GM21526 (cell line): Measurements from ENCODE around the gene CD69.
A peak's percentile ranks its signal among the peaks of the same experiment; 100 is the strongest.
"Not testable (repeated sequence)": the region's sequence is repeated elsewhere in the genome, so short reads cannot be mapped to it uniquely, and the experiment has no call there.

Experiments
- ATAC-seq: cut with Tn5 transposase; IDR thresholded peaks from one replicate; pipeline ENCODE4 v1.9.1; 2021; ENCODE audit warnings: moderate library complexity; ENCODE audit not compliant: unreplicated experiment, low FRiP score

Gene CD69

GRCh38 chr12:9751204-9752144 lies 9.2 kb downstream of the CD69 start:
- ATAC-seq, result no peak

DNA sequence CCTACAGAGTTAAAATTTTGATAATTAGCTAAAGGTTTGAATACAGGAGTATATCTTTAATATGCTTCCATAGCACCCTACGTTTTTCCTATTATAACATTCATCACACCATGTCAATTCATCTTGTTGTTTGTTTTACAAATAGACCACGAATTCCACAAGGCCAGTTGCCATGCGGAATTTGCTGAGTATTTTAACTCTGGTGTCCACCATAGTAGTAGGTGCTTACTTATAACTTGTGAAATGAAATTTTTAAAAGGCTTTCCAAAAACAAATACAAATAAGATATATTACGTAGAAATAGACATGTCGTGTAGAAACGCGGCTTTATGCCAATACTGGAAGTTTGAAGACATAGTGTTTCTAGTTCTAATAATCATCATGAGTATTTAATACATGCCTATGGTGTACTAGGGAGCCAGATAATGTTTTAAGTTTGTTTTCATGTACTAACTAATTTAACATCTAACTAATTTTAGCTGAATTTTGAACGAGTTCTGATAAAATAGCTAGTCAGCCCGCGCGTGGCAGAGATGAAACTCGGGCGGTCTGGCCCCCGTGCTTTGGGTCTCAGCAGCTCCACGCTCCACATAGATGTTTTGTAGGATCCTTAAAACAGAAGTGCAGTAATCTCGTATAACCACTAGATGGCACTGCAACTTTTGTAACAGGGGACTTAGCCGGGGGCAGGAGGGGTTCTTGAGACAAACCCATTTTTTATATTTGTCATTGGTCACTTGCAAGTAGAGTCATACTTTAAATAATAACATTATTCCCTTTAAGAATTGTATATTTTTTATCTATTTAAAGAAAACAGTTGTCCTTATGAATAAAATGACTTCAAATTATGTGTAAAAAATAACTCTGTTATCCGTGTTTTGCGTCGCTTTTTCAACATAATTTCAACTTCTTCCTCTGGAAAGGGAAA lies 10.2 kb downstream of the CD69 start:
- ATAC-seq, result peak; percentile 57

- ATAC-seq, result no peak
Measured at GRCh38 chr12:9749640-9750039, 11.1 kb downstream of the CD69 start.

DNA sequence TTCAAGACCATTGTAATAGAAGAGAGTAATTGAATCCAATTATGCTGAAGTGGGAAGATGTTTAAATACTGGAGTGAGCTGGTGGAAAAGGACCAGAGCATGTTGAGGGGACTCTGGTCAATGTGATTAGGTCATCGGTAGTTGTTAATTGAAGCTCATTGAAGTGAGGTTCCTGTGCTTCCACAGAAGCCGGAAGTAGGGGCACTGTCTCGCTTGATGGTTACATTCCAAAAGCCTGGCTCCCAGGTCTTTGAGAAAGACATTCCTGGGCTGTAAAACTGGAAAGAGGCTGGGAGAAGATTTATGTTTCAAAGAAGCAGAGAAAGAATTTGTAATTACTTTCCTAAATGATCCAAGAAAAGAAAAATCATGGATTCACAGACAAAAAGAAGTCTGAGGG lies 15.5 kb downstream of the CD69 start:
- ATAC-seq, result no peak

DNA sequence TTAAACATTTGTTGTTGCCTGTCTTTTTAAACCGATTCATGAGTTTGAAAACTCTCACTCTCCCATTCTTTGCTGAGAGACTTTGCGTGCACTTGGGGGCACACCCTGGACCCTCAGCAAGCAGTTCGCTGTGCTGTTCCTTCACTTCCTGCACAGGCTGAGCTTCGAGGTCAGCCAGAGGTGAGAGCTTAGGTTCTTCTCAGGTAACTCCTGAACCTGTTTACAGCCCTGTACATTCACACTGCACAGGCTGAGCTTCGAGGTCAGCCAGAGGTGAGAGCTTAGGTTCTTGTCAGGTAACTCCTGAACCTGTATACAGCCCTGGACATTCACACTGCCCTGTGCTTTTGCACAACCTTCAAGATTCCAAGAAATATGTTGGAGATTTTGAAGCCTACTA lies 18.0 kb downstream of the CD69 start:
- ATAC-seq, result no peak

DNA sequence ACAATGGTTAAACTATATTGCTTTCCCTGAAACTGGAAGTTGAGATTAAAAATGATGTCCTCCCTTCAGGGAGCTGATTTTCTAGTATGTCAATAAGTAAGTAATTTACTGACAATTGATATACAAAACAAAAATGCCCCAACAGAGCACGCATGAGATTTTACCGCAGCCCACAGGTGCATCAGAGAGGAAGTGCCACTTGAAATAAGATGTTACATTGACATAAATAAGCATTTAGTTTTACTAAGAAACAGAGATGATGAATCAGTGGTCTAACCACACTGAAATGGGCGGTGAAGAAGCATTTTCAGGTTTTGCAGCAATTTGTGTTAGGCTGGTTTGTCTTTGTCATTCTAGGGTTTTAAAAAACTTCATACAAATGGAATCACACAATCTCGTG lies 19.0 kb downstream of the CD69 start:
- peak; percentile 66 for ATAC-seq

- no peak for ATAC-seq
Measured at GRCh38 chr12:9740106-9740750, 20.5 kb downstream of the CD69 start.

GRCh38 chr12:9739404-9740105 lies 21.1 kb downstream of the CD69 start:
- not testable (repeated sequence) for ATAC-seq

- ATAC-seq, result not testable (repeated sequence)
Measured at GRCh38 chr12:9738905-9739304, 21.8 kb downstream of the CD69 start.

- ATAC-seq, result no peak
Measured at GRCh38 chr12:9736936-9737705, 23.6 kb downstream of the CD69 start.

DNA sequence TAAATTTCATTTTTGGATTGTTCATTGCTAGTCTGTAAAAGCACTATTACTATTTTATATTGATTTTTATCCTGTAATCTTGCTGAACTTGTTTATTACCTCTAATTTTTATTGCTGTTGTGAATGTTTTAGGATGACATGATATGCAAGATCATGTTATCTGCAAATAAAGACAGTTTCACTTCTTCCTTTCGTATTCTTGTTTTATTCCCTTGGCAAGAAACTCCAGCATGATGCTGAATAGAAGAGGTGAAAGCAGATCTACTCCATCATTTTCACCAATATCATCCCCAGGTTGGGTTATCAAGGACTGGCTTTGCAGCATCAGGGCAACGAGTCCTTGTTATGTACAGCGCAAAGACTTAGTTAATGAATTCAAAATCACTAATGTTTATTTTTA lies 25.1 kb downstream of the CD69 start:
- no peak for ATAC-seq

DNA sequence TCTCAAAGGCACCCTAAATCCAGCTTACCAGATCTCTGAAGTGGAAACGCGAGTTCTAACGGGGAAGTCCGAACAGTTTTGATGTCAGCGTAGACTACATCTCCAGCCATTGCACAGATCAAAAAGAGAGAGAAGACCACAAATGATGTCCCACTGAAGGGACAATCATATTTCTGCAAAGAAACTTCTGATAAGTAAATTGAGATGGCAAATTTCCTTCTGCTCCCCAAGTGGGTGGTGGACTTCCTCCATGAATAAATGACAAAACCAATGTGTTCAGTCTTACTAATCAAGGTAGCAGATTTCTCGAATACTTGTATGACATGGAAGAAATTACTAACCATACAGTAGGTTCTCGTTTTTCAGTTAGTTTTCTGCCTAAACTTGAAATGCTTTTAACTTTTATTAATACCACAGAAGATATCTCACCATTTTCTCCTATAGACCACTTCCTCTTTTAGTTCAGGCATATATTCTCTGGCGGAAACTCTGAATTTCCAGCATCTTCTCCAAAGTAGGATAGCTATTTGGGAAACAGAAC lies 27.7 kb downstream of the CD69 start, which contains the start of gene CLECL1:
CLECL1 (minus strand) TSS at position 177 of the 541 bp plus-strand sequence.
- no peak for ATAC-seq

- no peak for ATAC-seq
Measured at GRCh38 chr12:9731797-9732196, 28.9 kb downstream of the CD69 start.

GRCh38 chr12:9731393-9731792 lies 29.3 kb downstream of the CD69 start:
- no peak for ATAC-seq

DNA sequence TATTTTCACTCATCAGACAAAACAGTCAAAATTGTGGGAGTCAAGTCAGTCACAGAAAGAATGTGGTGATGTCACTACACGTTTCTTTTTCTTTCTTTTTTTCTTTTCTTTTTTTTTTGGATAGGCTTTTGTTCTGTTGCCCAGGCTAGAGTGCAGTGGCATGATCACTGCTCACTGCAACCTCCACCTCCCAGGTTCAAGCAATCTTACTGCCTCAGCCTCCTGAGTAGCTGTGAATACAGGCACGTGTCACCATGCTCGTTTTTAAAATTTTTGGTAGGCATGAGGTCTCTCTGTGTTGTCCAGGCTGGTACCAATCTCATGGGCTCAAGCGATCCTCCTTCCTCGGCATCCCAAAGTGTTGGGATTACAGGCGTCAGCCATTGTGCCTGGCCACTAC lies 30.1 kb downstream of the CD69 start:
- ATAC-seq, result no peak

- ATAC-seq, result no peak
Measured at GRCh38 chr12:9730011-9730410, 30.7 kb downstream of the CD69 start.

- ATAC-seq, result no peak
Measured at GRCh38 chr12:9729082-9729481, 31.6 kb downstream of the CD69 start.

- ATAC-seq, result no peak
Measured at GRCh38 chr12:9727813-9728212, 32.9 kb downstream of the CD69 start.

GRCh38 chr12:9725213-9725870 lies 35.4 kb downstream of the CD69 start:
- no peak for ATAC-seq
